HG03469 (cell line): ENCODE results near the gene ELMOD3.
"Not testable (repeated sequence)": the region's sequence is repeated elsewhere in the genome, so short reads cannot be mapped to it uniquely, and the experiment has no call there.

ENCODE experiments used
- ATAC-seq: cut with Tn5 transposase; IDR thresholded peaks from one replicate; pipeline ENCODE4 v1.9.1; 2021; ENCODE audit warnings: mild to moderate bottlenecking, moderate library complexity, moderate number of reproducible peaks; ENCODE audit not compliant: unreplicated experiment

Gene ELMOD3

DNA sequence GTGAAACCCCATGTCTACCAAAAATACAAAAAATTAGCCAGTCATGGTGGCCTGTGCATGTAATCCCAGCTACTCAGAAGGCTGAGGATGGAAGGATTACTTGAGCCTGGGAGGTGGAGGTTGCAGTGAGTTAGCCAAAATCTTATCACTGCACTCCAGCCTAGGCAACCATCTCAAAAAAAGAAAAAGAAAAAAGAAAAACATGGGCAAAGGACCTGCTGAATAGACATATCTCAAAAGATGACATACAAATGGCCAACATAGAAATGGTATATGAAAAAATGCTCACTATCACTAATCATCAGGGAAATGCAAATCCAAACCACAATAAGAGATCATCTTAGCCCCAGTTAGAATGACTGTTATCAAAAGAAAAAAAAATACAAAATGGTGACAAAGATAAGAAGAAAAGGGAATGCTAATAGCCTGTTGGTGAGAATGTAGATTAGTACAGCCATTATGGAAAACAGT is 25.4 kb upstream of the ELMOD3 start:
- no peak for ATAC-seq

DNA sequence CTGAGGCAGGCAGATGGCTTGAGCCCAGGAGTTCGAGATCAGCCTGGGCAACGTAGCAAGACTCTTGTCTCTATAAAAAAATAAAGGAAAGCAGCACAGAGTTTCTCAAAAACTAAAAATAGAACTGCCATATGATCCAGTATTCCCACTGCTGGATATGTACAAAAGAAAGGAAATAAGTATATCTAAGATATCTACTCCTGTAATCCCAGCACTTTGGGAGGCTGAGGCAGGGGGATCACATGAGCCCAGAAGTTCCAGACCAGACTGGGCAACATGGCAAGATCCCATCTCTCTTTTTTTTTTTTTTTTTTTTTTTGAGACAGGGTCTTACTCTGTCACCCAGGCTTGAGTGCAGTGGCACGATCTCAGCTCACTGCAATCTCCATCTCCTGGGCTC is 24.9 kb upstream of the ELMOD3 start:
- ATAC-seq, result not testable (repeated sequence)

DNA sequence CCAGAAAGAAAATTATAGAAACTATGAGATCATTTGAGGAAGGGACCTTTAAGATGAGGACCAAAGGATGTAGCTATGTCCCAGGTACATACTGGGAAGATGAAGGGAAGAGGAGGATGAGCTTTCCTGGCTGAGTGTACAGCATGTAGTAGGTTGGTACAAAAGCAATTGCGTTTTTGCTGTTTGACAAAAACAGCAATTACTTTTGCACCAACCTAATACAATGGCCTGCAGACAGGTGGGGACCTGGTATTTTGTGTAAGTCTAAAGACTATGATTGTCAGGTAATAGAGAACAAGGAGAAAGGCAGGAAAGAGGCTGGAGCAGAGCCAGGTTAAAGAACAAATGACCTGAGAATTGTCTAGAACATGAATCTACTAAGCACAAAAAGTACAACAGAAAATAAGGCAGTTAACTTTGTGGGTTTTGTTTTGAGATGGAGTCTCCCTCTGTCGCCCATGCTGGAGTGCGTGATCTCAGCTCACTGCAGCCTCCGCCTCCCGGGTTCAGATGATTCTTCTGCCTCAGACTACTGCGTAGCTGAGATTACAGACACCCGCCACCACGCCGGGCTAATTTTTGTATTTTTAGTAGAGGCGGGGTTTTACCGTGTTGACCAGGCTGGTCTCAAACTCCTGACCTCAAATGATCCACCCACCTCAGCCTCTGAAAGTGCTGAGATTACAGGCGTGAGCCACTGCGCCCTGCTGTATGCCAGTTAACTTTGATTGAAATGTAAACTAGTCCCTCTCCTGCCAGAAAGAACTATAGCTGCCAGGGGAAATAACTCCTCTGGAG is 23.5 kb upstream of the ELMOD3 start:
- ATAC-seq, result no peak

DNA sequence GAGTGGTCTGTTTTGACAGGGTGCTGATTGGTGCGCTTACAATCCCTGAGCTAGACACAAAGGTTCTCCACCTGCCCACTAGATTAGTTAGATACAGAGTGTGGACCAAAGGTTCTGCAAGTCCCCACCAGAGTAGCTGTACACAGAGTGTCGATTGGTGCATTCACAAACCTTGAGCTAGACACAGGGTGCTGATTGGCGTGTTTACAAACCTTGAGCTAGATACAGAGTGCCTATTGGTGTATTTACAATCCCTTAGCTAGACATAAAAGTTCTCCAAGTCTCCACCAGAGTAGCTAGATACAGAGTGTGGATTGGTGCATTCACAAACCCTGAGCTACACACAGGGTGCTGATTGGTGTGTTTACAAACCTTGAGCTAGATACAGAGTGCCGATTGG is 20.7 kb upstream of the ELMOD3 start:
- not testable (repeated sequence) for ATAC-seq

DNA sequence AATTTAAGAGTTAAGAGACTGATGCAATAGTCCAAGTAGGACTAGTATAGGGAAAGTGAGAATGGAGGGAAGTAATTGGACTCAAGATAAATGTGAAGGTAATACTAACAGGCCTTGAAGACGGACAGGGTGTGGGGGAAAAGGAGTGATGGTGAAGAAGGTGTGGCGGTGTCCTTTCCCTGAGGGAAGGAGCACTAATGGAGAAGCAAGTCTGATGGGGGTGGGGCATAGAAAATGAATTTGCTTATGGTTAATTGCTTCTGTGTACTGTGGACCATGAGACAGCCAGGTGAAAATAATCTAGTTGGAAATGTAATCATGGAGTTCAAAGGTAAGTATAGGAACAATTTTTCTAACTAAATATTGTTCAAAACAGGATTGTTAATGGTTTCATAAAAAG is 19.6 kb upstream of the ELMOD3 start:
- ATAC-seq, result no peak

DNA sequence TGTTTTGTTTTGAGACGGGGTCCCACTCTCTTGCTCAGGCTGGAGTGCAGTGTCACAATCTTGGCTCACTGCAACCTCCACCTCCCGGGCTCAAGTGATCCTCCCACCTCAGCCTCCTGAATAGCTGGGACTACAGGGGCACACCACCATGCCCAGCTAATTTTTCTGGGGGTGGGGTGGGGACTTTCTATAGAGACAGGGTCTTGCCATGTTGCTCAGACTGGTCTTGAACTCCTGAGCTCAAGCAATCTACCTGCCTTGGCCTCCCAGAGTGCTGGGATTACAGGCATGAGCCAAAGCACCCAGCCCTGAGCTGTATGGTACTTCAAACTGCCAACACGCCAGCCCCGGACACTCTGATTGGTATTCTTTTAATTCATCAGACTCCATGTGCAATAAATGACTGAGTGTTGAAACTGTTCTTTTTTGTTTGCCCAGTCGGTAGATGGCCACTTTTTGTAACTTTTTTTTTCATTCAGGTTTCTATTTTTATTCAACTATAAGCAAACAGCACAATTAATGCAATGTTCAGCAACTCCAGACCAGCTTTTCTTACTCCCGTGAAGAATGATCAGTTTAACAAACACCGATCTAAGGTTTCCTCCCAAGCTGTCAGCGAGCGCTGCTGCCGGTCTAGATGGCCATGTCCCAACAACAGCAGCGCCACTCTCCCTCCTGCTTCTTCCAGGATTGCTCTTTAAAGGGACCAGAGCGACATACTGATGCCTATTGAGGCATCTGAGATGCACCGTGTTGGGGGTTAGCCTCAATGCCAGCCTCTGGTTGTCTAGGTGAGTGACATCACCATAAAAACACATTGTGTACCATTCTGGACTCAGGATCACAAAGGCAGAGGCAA is 14.3 kb upstream of the ELMOD3 start:
- no peak for ATAC-seq

DNA sequence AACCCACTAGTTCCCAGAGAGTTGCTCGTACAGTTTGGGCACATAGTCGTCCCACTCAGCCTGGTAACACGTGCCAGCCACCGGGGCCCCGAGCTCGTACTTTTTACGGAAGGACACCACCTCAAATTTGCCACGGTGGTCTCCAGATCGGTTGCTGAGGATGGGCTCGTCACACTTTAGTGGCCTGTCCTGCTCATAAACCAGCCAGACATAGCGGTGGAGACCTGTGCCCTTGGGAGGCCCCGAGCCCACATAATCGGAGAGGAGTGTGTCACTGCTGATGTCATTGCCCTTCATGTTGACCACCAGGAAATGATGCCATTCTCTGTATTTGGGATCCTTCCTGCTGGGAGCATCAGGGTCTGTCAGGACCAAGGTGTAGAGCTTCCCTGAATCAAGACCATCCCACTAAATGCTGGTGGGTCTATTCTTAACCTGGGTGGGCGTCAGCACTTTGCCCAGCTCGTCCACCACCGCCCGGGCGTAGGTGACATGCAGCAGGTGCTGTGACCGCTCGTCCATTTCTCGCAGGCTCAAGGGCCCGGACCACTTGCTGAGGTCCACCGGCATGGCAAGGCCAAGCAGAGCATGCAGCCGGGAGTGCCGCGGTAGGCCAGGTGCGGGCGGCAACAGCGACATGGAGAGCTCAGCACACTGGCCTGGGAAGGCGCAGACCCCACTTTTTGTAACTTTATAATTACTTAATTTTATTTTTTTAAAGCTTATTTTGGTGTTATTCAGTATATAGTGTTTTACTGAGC is 13.1 kb upstream of the ELMOD3 start:
- ATAC-seq, result no peak

DNA sequence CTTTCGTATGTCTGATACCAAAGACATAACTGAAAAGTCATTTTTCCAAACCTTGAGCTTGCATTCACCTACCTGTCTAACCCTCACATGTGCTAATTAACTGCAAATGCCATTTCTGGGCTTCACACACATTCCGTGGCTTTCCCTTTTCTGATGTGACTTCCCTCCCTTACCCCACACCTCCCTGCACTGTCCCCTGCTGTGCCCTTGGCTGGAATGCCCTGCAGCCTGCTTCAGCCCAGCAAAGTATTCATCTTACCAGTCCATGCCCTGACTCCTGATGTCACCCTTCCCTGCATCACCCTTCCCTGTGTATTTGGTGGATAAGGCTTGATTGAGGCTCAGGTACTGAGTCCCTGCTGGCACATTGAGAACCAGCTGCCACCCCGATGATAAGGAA is 12.4 kb upstream of the ELMOD3 start:
- ATAC-seq, result no peak

DNA sequence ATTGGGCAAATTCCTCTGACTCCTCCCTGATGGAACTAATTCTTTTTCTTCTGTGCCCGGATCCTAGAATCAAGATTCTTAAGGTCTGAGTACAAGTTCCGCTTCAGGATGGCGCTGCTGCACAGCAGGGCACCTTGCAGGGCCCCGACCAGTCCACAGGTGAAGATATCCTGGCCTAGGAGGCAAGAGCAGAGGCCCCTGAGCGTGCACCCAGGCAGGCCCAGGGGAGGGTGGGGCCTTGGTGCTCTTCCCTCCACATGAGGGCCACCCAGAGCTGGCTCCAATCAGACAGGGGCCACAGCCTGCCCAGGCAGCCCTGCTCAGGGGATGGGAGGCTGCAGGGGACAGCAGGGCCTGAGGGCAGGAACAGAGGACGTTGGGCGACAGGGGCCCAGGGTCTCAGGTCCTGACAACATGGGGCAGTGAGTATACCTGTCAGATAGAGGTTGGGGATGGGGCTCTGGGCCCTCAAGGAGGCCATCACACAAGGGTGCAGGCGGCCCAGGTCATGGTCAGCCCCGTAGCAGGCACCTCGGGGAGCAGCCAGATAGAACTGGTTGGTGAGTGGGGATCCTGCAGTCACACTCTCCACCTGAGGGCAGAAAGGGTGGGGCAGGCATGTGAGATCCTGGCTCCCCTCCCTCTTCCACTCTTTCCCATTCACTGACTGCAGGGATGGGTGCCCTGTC is 11.2 kb upstream of the ELMOD3 start:
- not testable (repeated sequence) for ATAC-seq

DNA sequence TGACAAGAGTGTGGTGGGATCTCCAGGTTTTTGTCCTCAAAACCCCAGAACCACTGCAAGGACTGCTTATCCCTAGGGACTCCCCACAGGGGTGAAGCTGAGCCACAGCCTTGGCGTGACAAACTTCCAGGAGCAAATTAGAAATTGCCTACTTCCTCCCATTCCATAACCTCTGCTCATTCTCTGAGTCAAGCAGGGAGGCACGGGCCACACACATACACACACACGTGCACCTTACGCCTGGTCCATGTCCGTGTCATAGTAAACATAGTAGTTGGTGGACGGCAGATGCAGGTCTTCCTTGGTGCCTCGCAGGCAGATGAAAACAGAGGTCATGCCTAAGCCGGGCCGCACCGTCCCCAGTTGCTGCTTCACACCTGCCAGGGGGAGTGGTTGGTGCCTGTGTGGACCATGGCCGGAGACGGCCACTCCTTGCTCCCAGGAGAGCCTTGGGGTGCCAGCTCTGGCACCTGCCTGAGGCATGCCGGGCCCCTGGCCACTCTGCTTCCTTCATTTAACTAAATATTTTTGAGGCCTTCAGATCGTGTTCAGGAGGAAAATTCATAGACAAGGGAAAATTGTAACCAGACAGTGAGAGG is 10.1 kb upstream of the ELMOD3 start:
- no peak for ATAC-seq

DNA sequence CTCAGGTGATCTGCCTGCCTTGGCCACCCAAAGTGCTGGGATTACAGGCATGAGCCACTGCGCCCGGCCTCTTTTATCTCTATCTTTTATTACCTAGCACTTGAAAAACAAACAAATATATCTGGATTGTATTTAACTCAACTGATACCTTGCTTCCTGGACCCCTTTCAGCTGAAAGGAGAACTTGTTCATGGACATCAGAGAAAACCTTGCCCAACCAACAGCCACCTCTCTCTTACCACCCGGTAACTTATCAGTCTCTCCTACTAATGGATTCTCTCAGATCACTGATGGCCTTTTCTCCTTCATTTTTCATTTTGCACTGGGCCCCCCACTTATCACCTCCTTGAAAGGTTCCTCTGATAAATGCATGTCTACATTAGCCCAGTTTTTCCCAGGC is 7.0 kb upstream of the ELMOD3 start:
- no peak for ATAC-seq

DNA sequence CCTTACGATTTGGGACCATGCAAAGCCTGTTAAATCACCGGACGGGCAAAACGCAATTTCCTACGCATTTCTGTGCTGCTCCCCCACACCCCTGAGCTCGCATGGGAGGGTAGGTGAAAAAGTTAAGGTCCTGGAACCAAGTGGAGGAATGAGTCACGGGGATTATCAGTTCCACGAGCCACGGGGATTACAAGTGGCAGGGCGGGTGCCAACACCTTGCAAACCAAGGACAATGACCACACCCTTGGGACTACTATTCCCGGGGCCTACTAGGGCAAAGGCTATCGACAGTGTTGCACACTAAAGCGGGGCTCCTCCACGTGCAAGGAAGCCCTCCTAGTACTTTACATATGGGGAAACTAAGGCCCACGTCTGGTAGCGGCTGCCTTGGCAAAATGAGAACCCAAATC is 688 bp upstream of the ELMOD3 start:
- ATAC-seq, result no peak

DNA sequence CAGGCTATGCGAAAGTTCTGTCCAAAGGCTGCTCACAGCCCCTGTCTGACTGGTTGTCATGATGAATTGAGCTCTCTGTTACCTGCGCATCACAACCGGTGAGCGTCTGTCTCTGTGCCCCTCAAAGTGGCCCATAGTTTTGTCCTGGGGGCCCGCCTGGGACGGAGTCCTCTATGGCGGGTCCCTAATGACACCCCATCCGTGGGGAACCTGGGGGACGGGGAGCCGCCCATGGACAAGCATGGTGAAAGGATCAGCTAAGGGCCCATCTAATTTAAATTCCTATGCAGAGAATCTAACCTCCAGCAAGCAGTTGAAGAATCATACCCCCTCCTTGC is 473 bp downstream of the ELMOD3 start:
- no peak for ATAC-seq

DNA sequence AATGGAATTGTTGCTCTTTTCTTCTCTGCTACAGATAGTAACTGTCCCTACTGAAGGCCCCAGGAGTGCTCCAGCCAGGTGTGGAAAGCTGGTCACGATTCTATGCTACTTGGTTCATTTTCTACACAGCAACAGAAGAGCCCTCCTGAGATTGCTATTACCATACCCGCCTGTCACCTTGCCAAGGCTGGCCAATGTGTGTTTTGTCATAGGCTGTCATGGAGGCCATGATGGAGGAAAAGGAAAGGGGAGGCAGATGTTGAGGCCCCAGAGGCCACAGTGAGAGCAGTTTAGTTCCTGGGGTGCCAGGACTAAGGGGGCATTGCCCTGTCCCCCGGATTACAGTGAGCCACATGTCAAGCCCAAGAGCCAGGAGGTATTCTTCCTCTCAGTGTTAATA is 952 bp downstream of the ELMOD3 start:
- ATAC-seq, result no peak

DNA sequence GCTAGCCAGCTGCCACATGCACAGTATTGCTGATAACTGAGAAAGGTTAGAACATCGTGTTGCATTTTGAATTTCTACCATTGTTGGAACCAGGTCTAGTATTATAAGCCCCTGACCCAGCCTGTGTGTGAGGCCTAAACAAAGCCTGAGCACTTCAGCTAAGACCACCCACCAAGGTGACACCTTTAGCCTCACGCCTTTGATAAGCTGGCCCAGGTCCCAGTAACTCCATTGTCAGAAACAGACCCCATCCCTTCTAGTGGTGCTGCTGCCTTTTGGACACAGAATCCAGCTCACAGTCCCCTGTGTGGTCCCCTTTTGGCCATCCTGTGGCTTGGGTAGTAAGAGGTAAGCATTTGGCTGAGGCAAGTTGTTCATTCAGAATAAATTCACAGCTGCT is 1.6 kb downstream of the ELMOD3 start:
- no peak for ATAC-seq

DNA sequence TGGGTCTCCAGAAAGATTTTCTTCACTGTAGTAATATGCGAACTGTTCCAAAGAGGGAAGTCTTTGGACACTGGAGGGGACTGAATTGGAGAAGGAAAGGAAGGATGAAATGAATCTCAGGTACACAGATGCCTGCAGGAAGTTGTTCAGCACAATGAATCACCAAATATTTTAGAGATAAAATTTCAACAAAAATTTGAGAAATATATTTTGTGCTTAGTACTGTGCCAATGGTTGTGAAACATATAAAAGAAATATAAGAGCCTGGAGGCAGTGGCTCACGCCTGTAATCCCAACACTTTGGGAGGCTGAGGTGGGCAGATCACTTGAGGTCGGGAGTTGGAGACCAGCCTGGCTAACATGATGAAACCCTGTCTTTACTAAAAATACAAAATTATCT is 3.2 kb downstream of the ELMOD3 start:
- no peak for ATAC-seq

DNA sequence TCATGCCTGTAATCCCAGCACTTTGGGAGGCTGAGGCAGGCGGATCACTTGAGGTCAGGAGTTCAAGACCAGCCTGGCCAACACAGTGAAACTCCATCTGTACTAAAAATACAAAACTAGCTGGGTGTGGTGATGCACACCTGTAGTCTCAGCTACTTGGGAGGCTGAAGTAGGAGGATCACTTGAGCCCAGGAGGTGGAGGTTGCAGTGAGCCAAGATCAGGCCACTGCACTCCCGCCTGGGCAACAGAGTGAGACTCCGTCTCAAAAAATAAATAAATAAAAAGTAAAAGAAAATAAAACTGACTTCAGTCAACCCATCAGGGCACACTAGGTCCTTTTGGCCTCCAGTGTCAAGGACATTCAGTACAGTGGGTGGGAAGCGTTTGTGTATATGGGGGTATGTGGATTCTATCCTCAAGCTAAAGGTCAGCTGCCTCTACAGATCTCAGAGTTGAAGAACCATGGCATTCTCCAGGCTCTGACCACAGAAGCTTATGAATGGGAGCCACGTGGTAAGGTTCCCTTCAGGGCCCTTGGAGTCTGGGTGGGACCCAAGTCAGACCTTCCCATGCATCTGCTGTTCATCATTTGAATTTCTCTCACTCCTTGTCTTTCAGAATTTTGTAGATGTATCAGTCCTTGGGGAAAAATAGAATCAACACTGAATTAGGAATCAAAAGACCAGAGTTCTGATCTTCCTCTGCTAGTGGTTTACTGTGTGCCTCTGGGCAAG is 8.3 kb downstream of the ELMOD3 start:
- ATAC-seq, result not testable (repeated sequence)

DNA sequence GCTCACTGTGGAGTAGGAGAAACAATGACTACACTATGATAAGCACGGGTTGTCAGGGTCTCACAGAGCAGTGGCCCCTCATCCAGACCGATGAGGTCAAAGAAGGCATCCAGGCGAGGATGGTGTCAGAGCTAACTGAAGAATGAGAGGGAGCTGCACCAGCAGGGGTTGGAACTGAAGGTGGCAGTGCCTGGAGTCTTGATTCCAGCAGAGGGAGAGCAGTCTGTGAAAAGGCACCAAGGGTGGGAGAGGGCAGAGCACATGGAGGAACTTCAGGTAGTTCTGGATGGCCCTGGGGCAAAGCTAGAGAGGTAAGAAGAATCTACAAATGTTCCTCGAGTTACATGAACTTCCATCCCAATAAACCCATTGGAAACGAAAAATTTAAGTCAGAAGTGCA is 12.6 kb downstream of the ELMOD3 start:
- ATAC-seq, result no peak

DNA sequence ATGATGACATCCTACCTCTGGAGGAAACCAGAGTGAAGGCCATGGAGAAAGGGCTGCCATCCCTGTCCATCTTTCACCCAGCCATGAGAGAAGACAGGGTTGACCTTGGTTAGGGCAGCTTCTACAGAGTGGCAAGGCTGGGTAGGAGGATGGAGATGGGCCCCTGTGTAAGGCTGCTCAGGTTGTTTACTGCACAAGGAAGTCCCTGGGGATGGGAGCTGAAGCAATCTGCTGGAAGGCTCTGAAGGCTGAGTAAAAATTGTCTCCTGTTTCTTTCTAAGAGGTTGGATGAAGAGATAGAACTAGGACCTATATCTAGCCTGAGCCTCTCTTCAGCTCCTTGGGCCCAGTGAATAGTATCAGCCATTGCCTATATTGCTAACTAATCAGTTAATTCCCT is 14.4 kb downstream of the ELMOD3 start:
- ATAC-seq, result no peak

DNA sequence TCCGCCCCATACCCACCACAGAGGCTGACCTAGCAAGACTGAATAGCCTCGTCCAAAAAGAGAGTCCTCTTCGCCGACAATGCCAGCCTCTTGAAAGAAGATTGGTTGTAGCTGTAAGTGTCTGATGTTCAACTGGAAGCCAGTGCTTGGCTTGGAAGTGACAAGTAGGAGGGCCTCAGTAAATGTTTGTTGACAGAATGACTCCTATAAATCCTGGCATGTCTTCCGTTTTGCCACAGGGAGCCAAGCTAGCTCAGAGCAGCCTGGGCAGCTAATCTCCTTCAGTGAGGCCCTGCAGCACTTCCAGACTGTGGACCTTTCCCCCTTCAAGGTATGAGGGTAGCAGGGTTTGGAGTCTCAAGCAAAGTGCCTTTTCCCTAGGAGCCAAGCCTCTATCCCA is 14.9 kb downstream of the ELMOD3 start:
- ATAC-seq, result no peak
